Heart right ventricle (tissue), 16 donors: Measurements from ENCODE around the gene CYP4F2. TPM values are rescaled to one million over a fixed set of nuclear protein-coding genes. Genes with fewer than 3 reads are reported as not detected.
"Not testable (repeated sequence)": the region's sequence is repeated elsewhere in the genome, so short reads cannot be mapped to it uniquely, and the experiment has no call there.

ENCODE experiments used
- ATAC-seq, 8 donors: fragments of 200-7000 bp; cut with Tn5 transposase; one replicate each; pipeline ENCODE4 v1.9.1; 2020; ENCODE audit warnings: mild to moderate bottlenecking in 8 of 8, moderate library complexity in 8 of 8, moderate number of reproducible peaks in 1 of 8
- DNase-seq, 2 donors: peaks; one replicate each; pipeline ENCODE4 v3.0.0-alpha.2; 2020
- H3K27ac ChIP-seq, 10 donors: fragments of 200-600 bp; sonication (generic) in 2 of 10; one replicate each; pipeline versions ENCODE4 v1.5.0 to v1.8.0; 2020 to 2022; ENCODE audit warnings: mild to moderate bottlenecking in 3 of 10
- H3K27me3 ChIP-seq, 7 donors: fragments of 200-600 bp; one replicate each; pipeline ENCODE4 v1.8.0; 2021 to 2022; ENCODE audit warnings: mild to moderate bottlenecking in 2 of 7
- H3K36me3 ChIP-seq, 9 donors: fragments of 200-600 bp; sonication (generic) in 1 of 9; one replicate each; pipeline versions ENCODE4 v1.5.0 to v1.8.0; 2020 to 2022; ENCODE audit warnings: mild to moderate bottlenecking in 2 of 9
- H3K4me1 ChIP-seq, 9 donors: fragments of 200-600 bp; sonication (generic) in 1 of 9; one replicate each; pipeline versions ENCODE4 v1.5.0 to v1.8.0; 2020 to 2022; ENCODE audit warnings: mild to moderate bottlenecking in 4 of 9
- H3K4me3 ChIP-seq, 10 donors: fragments of 200-600 bp; sonication (generic) in 2 of 10; one replicate each; pipeline versions ENCODE4 v1.5.0 to v1.8.0; 2020 to 2022; ENCODE audit warnings: mild to moderate bottlenecking in 7 of 10, moderate library complexity in 2 of 10
- H3K9me3 ChIP-seq, 11 donors: fragments of 200-600 bp in 10 of 11; sonication (generic) in 2 of 11; one replicate each; pipeline versions ENCODE4 v1.5.0 to v1.8.0; 2013 to 2022; ENCODE audit warnings: mild to moderate bottlenecking in 2 of 11, control low read depth in 1 of 11, moderate library complexity in 1 of 11
- WGBS, 2 donors: extraction: QIAGEN DNeasy Blood & Tissue Kit; methylation state at CpG; one replicate each; pipeline ENCODE4 v1.1.7; 2013; ENCODE audit warnings: inconsistent platforms in 1 of 2; 5-methylcytosine and 5-hydroxymethylcytosine counted together
- intact Hi-C, 10 donors: fragments of 100-400 bp; cut with DNase I; formaldehyde crosslinking; loops; one replicate each; pipeline versions ENCODE4 v1.11.1 to v1.14.2; 2022
- polyA plus RNA-seq, 2 donors: library from polyadenylated mRNA; stranded (reverse); fragments of 200-250 nt; gene quantifications; one replicate each; pipeline ENCODE4 v1.2.3, GENCODE V29; 2013
- total RNA-seq, 10 donors: library from RNA; stranded (reverse); fragmentation: NEBNext Ultra II Directional in 3 of 10; extraction: Animal tissue kit (Norgen Biotek cat#: 25700) in 3 of 10; gene quantifications; one replicate each; pipeline versions ENCODE4 v1.2.1 to v1.2.4, GENCODE V29; 2021 to 2023
- TF ChIP-seq, protein P1 (sequence below), 9 donors: fragments of 200-600 bp; sonication (generic) in 2 of 9; IDR thresholded peaks; one replicate each; pipeline versions ENCODE4 v1.5.0 to v1.8.0; 2021 to 2022; ENCODE audit warnings: antibody characterized with exemption in 9 of 9, mild to moderate bottlenecking in 5 of 9, moderate library complexity in 1 of 9
- donor health status: Arrhythmogenic right ventricular cardiomyopathy.
- donor health status: ischemic (EF 13 %, LVEDD 7.1; RV severe dilation, severe dysfunction).
- donor health status: healthy with polysubstance abuse.
- donor health status: DM: no; HTN: yes; CAD: no.
- donor health status: DM: no; HTN: no; CAD: no.
- donor health status: ischemic (EF 25% LVEDD 6.9; RV normal size, moderate dysfunction).
- donor health status: ischemic (EF 25% LVEDD 5.7; RV mildly dilated, moderate dysfunction).
- donor health status: healthy.
- donor health status: DM: yes; HTN: yes; CAD: no.
- donor health status: Ischemic cardiomyopathy.
- donor health status: ischemic (EF 35%, LVEDD 5.7; RV mildly dilated, moderate dysfunction).
- donor health status: nonischemic (EF 11% LVEDD 7.7; RV severe dilation, severe dysfunction).
- donor health status: DM: yes; HTN: yes; CAD: no.
- donor health status: PGD.
- donor health status: ischemic (EF 29% LVEDD 5.4; RV normal size, mild dysfunction).
- donor health status: nonischemic (EF 23%, LVEDD 6.1; RV moderate dilation, normal function).

The CYP4F2 gene
- total and polyA plus RNA-seq, 12 donors: not detected

DNA sequence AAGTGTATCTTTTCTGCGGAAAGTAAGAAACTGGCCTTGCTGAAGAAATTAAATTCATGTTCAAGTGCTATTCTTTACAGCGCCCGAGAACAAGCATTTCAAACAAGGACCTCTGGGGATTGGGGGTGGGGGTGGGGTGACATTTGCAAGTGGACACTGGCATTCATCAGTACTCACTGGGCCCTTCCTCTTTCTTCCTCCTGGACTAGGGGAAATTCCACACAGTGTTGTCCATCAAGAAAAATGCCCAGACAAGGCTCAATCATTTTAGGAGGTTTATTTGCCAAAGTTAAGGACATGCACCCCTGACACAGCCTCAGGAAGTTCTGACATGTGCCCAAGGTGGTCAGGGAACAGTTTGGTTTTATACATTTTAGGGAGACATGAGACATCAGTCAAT lies 59.5 kb downstream of the CYP4F2 start:
- no peak for DNase-seq
- Histone ChIP-seq H3K36me3 (no peaks in the 10 kb centered on the region), H3K27me3 (peaks cover 0 to 10% (median 0%) of the 10 kb centered on the region in 7 donors), H3K4me1 (peaks cover 0 to 20% (median 7%) of the 10 kb centered on the region in 9 donors), H3K9me3 (no peaks in the 10 kb centered on the region), H3K4me3 (no peak overlapping the region), H3K27ac (no peak overlapping the region)
- TF ChIP-seq, protein P1, sequence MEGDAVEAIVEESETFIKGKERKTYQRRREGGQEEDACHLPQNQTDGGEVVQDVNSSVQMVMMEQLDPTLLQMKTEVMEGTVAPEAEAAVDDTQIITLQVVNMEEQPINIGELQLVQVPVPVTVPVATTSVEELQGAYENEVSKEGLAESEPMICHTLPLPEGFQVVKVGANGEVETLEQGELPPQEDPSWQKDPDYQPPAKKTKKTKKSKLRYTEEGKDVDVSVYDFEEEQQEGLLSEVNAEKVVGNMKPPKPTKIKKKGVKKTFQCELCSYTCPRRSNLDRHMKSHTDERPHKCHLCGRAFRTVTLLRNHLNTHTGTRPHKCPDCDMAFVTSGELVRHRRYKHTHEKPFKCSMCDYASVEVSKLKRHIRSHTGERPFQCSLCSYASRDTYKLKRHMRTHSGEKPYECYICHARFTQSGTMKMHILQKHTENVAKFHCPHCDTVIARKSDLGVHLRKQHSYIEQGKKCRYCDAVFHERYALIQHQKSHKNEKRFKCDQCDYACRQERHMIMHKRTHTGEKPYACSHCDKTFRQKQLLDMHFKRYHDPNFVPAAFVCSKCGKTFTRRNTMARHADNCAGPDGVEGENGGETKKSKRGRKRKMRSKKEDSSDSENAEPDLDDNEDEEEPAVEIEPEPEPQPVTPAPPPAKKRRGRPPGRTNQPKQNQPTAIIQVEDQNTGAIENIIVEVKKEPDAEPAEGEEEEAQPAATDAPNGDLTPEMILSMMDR (IDR thresholded peaks at IDR 0.05): no peak
- ATAC-seq: no peak
- intact Hi-C loops: loop anchor here in 2 of 10 donors (5.0 kb wide), 3 partner anchors 166 to 274 kb away; partner anchors contain the start of genes CYP4F12 (in 1 of the 2), RAB8A (in 1 of the 2) and TPM4 (in 1 of the 2)
- WGBS, 2 donors: 88 to 93% methylated on average over 3 of the region's 3 CpGs

DNA sequence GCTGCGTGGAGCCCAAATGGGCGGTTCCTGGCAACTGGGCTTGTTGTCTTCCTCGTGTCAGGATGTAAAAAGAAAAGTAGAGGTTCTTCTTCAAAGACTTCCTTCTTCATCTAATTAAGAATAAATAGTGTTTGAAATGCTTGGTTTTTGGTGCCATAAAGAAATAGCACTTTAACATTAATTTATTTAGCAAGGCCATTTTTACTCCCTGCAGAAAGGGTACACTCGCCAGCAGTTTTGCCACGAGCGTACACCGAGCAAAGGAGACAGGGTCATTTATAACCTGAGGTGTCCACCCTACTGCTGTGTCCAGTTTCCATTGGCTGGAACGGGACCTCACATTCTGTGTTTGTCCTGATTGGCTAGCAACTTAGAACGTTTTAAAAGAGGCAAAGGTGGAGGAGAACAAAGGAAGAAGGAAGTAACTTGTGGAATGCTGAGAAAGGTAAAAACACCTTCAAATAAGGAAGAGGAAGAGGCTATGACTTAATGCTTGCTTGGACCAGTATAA lies 60.6 kb downstream of the CYP4F2 start:
- Histone ChIP-seq H3K4me1 (peaks cover 0 to 20% (median 7%) of the 10 kb centered on the region in 9 donors), H3K9me3 (no peaks in the 10 kb centered on the region), H3K27ac (peak overlapping the region; percentile 80 to 99 (median 97)), H3K36me3 (no peaks in the 10 kb centered on the region), H3K27me3 (peaks cover 0 to 6% (median 0%) of the 10 kb centered on the region in 7 donors), H3K4me3 (peak overlapping the region; percentile 63 to 90 (median 78))
- DNase-seq: peak in 1 of 2 donors; percentile 19
- ATAC-seq: peak in 4 of 8 donors; percentile 15 to 46 (median 18)
- 1 to 4% methylated on average over 9 of the region's 9 CpGs for WGBS, 2 donors
- intact Hi-C loops: loop anchor here in 2 of 10 donors (5.0 kb wide), 3 partner anchors 165 to 275 kb away; partner anchors contain the start of genes CYP4F12 (in 1 of the 2), RAB8A (in 1 of the 2) and TPM4 (in 1 of the 2)
- TF ChIP-seq, protein P1 (IDR thresholded peaks at IDR 0.05): no peak

DNA sequence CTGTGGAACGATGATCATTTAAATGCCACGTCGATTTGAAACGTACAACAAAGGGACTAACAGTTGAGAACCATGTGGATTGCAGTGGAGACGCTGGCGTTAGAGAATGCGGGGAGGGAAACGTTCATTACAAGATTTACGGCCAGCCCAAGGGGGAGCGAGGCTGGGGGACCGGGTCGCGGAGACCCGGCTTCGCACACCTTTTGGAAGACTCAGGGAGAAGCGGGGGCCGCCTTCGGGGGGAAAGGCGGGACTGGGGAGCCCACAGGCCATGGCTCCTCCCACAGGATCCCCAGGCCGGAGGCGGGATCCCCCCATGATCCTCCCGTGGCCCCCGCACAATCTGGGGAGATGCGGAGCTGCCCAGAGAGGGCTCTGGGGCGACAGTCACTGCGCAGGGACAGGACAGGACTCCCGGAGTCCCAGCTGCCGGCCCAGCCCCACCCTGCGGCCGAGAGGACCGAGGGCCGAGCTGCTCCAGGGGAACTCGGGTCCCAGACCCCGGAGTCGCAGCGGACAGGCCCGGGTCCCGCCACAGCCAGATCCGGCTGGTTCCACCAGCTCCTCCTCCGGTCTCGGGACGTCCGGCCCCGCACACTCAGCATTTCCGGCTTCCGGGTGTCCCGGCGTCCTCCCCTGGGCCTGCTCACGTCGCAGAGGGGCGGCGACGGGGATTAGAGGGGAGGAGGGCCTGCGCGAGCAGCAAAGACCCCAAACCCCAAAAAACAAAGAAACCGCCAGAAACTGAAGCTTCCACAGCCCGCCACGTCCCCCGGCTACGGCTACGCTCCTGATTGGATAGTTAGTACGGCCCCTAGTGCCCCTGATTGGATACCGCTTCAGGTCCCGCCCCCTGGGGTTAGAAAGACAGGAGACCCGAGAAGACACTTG lies 61.3 kb downstream of the CYP4F2 start:
- peaks cover 0 to 20% (median 7%) of the 10 kb centered on the region in 9 donors for H3K4me1 ChIP-seq
- peak overlapping the region; percentile 80 to 99 (median 97) for H3K27ac ChIP-seq
- TF ChIP-seq, protein P1 (IDR thresholded peaks at IDR 0.05): no peak
- intact Hi-C loops: loop anchor here in 2 of 10 donors (5.0 kb wide), 3 partner anchors 164 to 276 kb away; partner anchors contain the start of genes CYP4F12 (in 1 of the 2), RAB8A (in 1 of the 2) and TPM4 (in 1 of the 2)
- 1% methylated on average over 62 to 65 of the region's 65 CpGs for WGBS, 2 donors
- peak; percentile 95 to 99 for DNase-seq
- H3K27me3 ChIP-seq: peaks cover 0 to 1% (median 0%) of the 10 kb centered on the region in 7 donors
- H3K36me3 ChIP-seq: no peaks in the 10 kb centered on the region
- ATAC-seq: peak; percentile 98 to 100 (median 100)
- peak overlapping the region; percentile 63 to 90 (median 78) for H3K4me3 ChIP-seq
- no peaks in the 10 kb centered on the region for H3K9me3 ChIP-seq

DNA sequence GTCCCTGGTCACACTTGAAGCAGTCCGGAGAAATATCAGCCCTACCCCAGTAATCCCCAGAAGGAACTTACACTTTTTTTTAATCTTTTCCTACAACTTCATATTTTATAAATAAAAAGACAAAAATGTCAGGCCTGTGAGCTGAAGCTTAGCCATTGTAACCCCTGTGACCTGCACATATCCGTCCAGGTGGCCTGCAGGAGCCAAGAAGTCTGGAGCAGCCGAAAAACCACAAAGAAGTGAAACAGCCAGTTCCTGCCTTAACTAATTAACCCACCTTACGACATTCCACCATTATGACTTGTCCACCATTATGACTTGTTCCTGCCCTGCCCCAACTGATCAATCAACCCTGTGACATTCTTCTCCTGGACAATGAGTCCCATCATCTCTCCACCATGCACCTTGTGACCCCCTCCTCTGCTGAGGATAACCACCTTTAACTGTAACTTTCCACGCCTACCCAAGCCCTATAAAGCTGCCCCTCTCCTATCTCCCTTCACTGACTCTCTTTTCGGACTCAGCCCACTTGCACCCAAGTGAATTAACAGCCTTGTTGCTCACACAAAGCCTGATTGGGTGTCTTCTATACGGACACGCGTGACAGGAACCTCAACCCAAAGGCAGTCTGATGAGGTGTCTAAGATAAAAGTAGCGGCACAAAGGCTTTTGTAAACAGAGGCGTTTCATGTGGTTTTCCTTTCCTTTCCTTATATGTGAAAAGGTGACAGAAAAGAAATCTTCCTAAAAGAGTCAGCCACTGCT lies 62.1 kb downstream of the CYP4F2 start:
- H3K27ac ChIP-seq: peak overlapping the region; percentile 80 to 99 (median 97)
- peak overlapping the region; percentile 63 to 90 (median 78) for H3K4me3 ChIP-seq
- H3K36me3 ChIP-seq, H3K27me3 ChIP-seq, DNase-seq, ATAC-seq, H3K9me3 ChIP-seq: not testable (repeated sequence)
- 45 to 46% methylated on average over 11 of the region's 11 CpGs for WGBS, 2 donors
- H3K4me1 ChIP-seq: peaks cover 0 to 20% (median 7%) of the 10 kb centered on the region in 9 donors
- intact Hi-C loops: loop anchor here in 2 of 10 donors (5.0 kb wide), 3 partner anchors 163 to 277 kb away; partner anchors contain the start of genes CYP4F12 (in 1 of the 2), RAB8A (in 1 of the 2) and TPM4 (in 1 of the 2)

DNA sequence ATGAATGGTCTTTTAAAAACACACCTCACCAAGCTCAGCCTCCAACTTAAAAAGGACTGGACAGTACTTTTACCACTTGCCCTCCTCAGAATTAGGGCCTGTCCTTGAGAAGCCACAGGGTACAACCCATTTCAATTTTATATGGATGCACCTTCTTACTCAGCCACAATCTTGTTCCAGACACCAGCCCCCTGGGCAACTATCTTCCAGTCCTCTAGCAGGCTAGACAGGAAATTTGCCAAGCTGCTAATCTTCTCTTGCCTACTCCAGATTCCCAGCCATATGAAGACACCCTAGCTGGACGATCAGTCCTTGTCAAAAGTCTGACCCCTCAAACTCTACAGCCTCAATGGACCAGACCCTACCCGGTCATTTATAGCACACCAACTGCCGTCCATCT lies 63.6 kb downstream of the CYP4F2 start:
- peaks cover 0 to 20% (median 7%) of the 10 kb centered on the region in 9 donors for H3K4me1 ChIP-seq
- H3K4me3 ChIP-seq, ATAC-seq, H3K27ac ChIP-seq, H3K36me3 ChIP-seq, H3K9me3 ChIP-seq, intact Hi-C loops, DNase-seq: not testable (repeated sequence)
- 92 to 96% methylated on average over 3 of the region's 3 CpGs for WGBS, 2 donors
- peaks cover 0 to 14% (median 0%) of the 10 kb centered on the region in 7 donors for H3K27me3 ChIP-seq
